ENCODE data around the gene FAM120A. TPM values are rescaled to one million over a fixed set of nuclear protein-coding genes. Genes with fewer than 3 reads are reported as not detected.

The FAM120A gene
- polyA plus RNA-seq, 1 donor from 2014 or later, result 8.9 TPM

- Histone ChIP-seq H3K9me3 (ENCODE audit: low read length) (peaks cover 4% of the 10 kb centered on the region), H3K27me3 (ENCODE audit: insufficient read depth, low read depth, low read length) (no peaks in the 10 kb centered on the region), H3K4me2 (ENCODE audit: low read length) (no peak overlapping the region), H3K36me3 (ENCODE audit: insufficient read depth, low read length) (no peaks in the 10 kb centered on the region), H3K79me2 (replicated peaks; ENCODE audit: insufficient read depth, low read length) (no peaks in the 10 kb centered on the region), H3F3A (ENCODE audit: insufficient read depth, low read length, poor library complexity, severe bottlenecking) (no peaks in the 10 kb centered on the region), H3K4me3 (ENCODE audit: low read length) (no peak overlapping the region), H3K9me2 (ENCODE audit: insufficient read depth, low read length) (no peaks in the 10 kb centered on the region), H3K9ac (ENCODE audit: low read length) (no peak overlapping the region), H2AFZ (ENCODE audit: low read depth, low read length) (no peak overlapping the region), H4K20me1 (ENCODE audit: insufficient read depth) (no peaks in the 10 kb centered on the region), H3K27ac (ENCODE audit: low read length) (no peak overlapping the region)
- TF ChIP-seq RAD21 (conservative IDR thresholded peaks at IDR 0.05), result no peak
- no peak for TF ChIP-seq SMC3 (conservative IDR thresholded peaks at IDR 0.05; ENCODE audit: poor library complexity)
- TF ChIP-seq CTCF (IDR thresholded peaks at IDR 0.05; ENCODE audit: poor library complexity, severe bottlenecking), result no peak
- no peak for TF ChIP-seq REST (IDR thresholded peaks at IDR 0.05; ENCODE audit: borderline replicate concordance)
Measured at GRCh38 chr9:93422977-93423616, 28.4 kb upstream of the FAM120A start.

- H3K27ac ChIP-seq (ENCODE audit: low read length), result no peak overlapping the region
- no peaks in the 10 kb centered on the region for H3K27me3 ChIP-seq (ENCODE audit: insufficient read depth, low read depth, low read length)
- no peak overlapping the region for H3K9ac ChIP-seq (ENCODE audit: low read length)
- no peaks in the 10 kb centered on the region for H4K20me1 ChIP-seq (ENCODE audit: insufficient read depth)
- TF ChIP-seq POLR2AphosphoS5 (IDR thresholded peaks at IDR 0.05) (no peak), SMC3 (conservative IDR thresholded peaks at IDR 0.05; ENCODE audit: poor library complexity) (no peak), REST (IDR thresholded peaks at IDR 0.05; ENCODE audit: borderline replicate concordance) (no peak)
- no peak overlapping the region for H3K4me3 ChIP-seq (ENCODE audit: low read length)
- no peaks in the 10 kb centered on the region for H3K9me3 ChIP-seq (ENCODE audit: low read length)
- no peaks in the 10 kb centered on the region for H3K9me2 ChIP-seq (ENCODE audit: insufficient read depth, low read length)
- H3F3A ChIP-seq (ENCODE audit: insufficient read depth, low read length, poor library complexity, severe bottlenecking), result no peaks in the 10 kb centered on the region
- no peaks in the 10 kb centered on the region for H3K36me3 ChIP-seq (ENCODE audit: insufficient read depth, low read length)
- H3K4me2 ChIP-seq (ENCODE audit: low read length), result no peak overlapping the region
- no peaks in the 10 kb centered on the region for H3K79me2 ChIP-seq (replicated peaks; ENCODE audit: insufficient read depth, low read length)
- no peak overlapping the region for H2AFZ ChIP-seq (ENCODE audit: low read depth, low read length)
Measured at GRCh38 chr9:93427655-93428379, 23.7 kb upstream of the FAM120A start.

Measured in neural cell (in vitro differentiated cells).